ENCODE data around the gene RALY. TPM values are rescaled to one million over a fixed set of nuclear protein-coding genes. Genes with fewer than 3 reads are reported as not detected.

The RALY gene
- total RNA-seq, 2 donors from 2014 or later: 37.9 to 49.3 TPM

DNA sequence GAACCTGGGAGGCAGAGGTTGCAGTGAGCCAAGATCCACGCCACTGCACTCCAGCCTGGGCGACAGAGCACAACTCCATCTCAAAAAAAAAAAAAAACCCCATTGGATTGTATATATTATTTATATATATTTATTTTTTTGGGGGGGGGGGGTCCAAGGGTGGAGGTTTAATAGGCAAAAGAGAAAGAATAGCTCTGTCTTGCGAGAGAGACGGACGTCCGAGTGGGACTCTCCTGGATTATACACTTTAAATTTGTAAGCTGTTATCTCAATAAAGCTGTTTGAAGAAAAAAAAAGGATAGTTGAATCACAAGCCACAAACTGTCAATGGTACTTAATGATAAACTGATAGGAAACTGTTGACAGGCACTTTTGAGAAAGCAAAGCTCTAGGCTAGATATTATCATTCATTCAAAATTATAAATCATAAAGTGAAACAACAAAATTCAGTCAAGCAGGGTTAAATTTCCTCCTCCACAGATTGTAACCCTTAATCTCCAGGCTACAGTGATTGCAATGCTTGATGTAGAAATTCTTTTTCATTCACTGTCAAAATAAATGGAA is 98.0 kb downstream of the RALY start:
- intact Hi-C loops (cut with DNase I): no loop called here
- Histone ChIP-seq H3K9me3 (no peaks in the 10 kb centered on the region), H3K4me1 (peaks cover 8% of the 10 kb centered on the region), H3K27ac (no peak overlapping the region), H3K27me3 (no peaks in the 10 kb centered on the region), H3K36me3 (replicated peaks in 1 of 2; ENCODE audit: insufficient read depth in 1 of 2, low read depth in 2 of 2) (peaks cover under 1 to 49% of the 10 kb centered on the region in 2 donors), H3K4me3 (no peak overlapping the region)
- DNase-seq (no peak), ATAC-seq (no peak)
- 94 to 95% methylated on average over 6 of the region's 6 CpGs for WGBS, 2 donors
- no peak for TF ChIP-seq POLR2A (IDR thresholded peaks at IDR 0.05)
- TF ChIP-seq, protein P1, sequence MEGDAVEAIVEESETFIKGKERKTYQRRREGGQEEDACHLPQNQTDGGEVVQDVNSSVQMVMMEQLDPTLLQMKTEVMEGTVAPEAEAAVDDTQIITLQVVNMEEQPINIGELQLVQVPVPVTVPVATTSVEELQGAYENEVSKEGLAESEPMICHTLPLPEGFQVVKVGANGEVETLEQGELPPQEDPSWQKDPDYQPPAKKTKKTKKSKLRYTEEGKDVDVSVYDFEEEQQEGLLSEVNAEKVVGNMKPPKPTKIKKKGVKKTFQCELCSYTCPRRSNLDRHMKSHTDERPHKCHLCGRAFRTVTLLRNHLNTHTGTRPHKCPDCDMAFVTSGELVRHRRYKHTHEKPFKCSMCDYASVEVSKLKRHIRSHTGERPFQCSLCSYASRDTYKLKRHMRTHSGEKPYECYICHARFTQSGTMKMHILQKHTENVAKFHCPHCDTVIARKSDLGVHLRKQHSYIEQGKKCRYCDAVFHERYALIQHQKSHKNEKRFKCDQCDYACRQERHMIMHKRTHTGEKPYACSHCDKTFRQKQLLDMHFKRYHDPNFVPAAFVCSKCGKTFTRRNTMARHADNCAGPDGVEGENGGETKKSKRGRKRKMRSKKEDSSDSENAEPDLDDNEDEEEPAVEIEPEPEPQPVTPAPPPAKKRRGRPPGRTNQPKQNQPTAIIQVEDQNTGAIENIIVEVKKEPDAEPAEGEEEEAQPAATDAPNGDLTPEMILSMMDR (IDR thresholded peaks at IDR 0.05): no peak

GRCh38 chr20:34093895-34094294 is 100.2 kb downstream of the RALY start:
- H3K9me3 ChIP-seq: no peaks in the 10 kb centered on the region
- H3K27ac ChIP-seq: no peak overlapping the region
- H3K27me3 ChIP-seq: no peaks in the 10 kb centered on the region
- DNase-seq (no peak), ATAC-seq (no peak)
- H3K4me3 ChIP-seq: no peak overlapping the region
- no peak for TF ChIP-seq POLR2A (IDR thresholded peaks at IDR 0.05)
- TF ChIP-seq, protein P1 (IDR thresholded peaks at IDR 0.05): no peak
- intact Hi-C loops (cut with DNase I): no loop called here
- 91 to 95% methylated on average over 2 of the region's 2 CpGs for WGBS, 2 donors
- H3K36me3 ChIP-seq (replicated peaks in 1 of 2; ENCODE audit: insufficient read depth in 1 of 2, low read depth in 2 of 2): peaks cover 6 to 55% of the 10 kb centered on the region in 2 donors
- H3K4me1 ChIP-seq: peaks cover 8% of the 10 kb centered on the region

- no peak for TF ChIP-seq POLR2A (IDR thresholded peaks at IDR 0.05)
- TF ChIP-seq, protein P1 (IDR thresholded peaks at IDR 0.05): no peak
- Histone ChIP-seq H3K4me3 (no peak overlapping the region), H3K9me3 (no peaks in the 10 kb centered on the region), H3K4me1 (no peaks in the 10 kb centered on the region), H3K27me3 (no peaks in the 10 kb centered on the region), H3K36me3 (replicated peaks in 1 of 2; ENCODE audit: insufficient read depth in 1 of 2, low read depth in 2 of 2) (peaks cover 6 to 51% of the 10 kb centered on the region in 2 donors), H3K27ac (no peak overlapping the region)
- intact Hi-C loops (cut with DNase I): no loop called here
- DNase-seq (no peak), ATAC-seq (no peak)
Measured at GRCh38 chr20:34095825-34096224, 102.1 kb downstream of the RALY start.

- no peak for DNase-seq
- WGBS, 2 donors: 82 to 83% methylated on average over 9 of the region's 9 CpGs
- Histone ChIP-seq H3K27me3 (no peaks in the 10 kb centered on the region), H3K36me3 (replicated peaks in 1 of 2; ENCODE audit: insufficient read depth in 1 of 2, low read depth in 2 of 2) (peaks cover 6 to 55% of the 10 kb centered on the region in 2 donors), H3K4me1 (no peaks in the 10 kb centered on the region), H3K9me3 (no peaks in the 10 kb centered on the region), H3K4me3 (no peak overlapping the region), H3K27ac (no peak overlapping the region)
- no peak for ATAC-seq
- intact Hi-C loops (cut with DNase I): no loop called here
- no peak for TF ChIP-seq POLR2A (IDR thresholded peaks at IDR 0.05)
- TF ChIP-seq, protein P1 (IDR thresholded peaks at IDR 0.05): no peak
Measured at GRCh38 chr20:34096699-34097444, 103.2 kb downstream of the RALY start.

DNA sequence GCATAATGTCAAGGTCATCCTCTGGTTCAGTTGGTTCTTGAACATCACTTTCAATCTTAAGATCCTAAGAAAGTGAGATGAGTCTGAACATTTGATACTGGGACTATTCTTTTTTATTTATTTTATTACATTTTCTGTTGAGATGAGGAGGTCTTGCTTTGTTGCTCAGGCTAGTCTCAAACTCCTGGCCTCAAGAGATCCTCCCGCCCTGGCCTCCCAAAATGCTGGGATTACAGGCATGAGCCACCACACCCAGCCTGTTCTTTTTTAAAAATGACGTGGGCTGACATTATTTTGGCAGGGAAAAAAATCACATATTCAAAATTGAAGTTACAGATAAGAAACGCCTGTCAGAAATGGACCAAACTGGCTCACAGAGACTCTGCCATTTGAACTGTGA is 104.9 kb downstream of the RALY start:
- Histone ChIP-seq H3K4me1 (no peaks in the 10 kb centered on the region), H3K36me3 (replicated peaks in 1 of 2; ENCODE audit: insufficient read depth in 1 of 2, low read depth in 2 of 2) (peaks cover 6 to 49% of the 10 kb centered on the region in 2 donors), H3K27me3 (no peaks in the 10 kb centered on the region), H3K9me3 (no peaks in the 10 kb centered on the region), H3K27ac (no peak overlapping the region), H3K4me3 (no peak overlapping the region)
- intact Hi-C loops (cut with DNase I): no loop called here
- no peak for DNase-seq
- TF ChIP-seq, protein P1 (IDR thresholded peaks at IDR 0.05): no peak
- TF ChIP-seq POLR2A (IDR thresholded peaks at IDR 0.05): no peak
- 61 to 62% methylated on average over 3 of the region's 3 CpGs for WGBS, 2 donors
- ATAC-seq: no peak

Measured in body of pancreas (tissue), 4 donors.